Measurements from ENCODE around the gene DYTN.
"Not testable (repeated sequence)": the region's sequence is repeated elsewhere in the genome, so short reads cannot be mapped to it uniquely, and the experiment has no call there.

Gene DYTN, protein sequence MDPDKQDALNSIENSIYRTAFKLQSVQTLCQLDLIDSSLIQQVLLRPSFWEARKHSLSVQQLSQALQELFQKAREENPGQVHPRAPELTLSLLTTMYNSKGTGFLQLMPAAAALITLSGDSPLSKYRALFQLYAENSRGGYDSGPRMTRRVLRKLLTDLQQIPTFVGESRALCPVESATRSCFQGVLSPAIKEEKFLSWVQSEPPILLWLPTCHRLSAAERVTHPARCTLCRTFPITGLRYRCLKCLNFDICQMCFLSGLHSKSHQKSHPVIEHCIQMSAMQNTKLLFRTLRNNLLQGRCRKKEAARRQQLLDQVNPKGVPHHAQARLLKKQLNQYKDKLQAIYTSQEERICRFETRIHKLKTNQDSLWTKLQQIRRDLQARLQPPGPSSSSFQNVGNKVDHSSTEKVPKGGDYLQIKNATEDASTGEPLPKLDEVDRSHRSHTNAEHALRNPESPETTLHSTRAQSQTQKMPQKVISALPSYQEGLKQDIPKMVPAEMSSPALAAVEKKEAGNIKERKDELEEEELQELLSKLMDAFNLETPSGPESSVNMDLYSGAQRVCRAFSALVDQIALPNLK

GRCh38 chr2:206718296-206718695, at the start of gene DYTN:
TSS of gene DYTN (minus strand) at chr2:206718396. CDS start at chr2:206718279, 117 bp downstream.
- no peak for DNase-seq

DNA sequence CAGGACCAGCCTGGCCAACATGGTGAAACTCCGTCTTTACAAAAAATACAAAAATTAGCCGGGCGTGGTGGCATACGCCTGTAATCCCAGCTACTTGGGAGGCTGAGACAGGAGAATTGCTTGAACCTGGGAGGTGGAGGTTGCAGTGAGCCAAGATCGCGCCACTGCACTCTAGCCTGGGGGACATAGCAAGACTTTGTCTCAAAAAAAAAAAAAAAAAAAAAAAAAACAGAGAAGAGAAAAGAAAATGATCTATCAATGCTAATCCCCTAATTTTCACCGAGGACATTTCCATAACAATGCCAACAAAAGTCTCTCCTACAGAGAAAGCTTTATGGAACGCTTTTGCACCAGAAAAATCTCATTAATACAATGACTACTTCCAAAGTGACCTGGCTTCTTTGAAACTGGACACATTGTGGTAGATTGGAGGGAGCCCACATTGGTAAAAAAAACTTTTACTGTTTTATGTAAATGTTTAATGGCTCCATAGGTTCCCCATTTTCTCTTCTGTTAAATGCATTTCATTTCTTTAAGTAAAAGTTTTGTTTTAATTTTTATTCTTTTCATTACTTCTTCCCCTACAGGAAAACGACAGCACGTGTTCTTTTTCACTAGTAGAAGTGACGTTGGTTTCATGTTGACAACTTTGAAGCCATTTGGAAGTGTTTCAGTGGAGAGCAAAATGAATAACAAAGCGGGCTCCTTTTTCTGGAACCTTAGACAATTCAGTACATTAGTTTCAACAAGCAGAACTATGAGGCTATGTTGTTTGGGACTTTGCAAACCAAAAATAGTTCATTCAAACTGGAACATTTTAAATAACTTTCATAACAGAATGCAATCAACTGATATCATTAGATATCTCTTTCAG, 48.1 kb upstream of the DYTN start:
- DNase-seq, result no peak

GRCh38 chr2:206765242-206766056, 47.3 kb upstream of the DYTN start, which contains the start of the genes FASTKD2 and MDH1B:
TSS of gene FASTKD2 (plus strand) at chr2:206765606. CDS start at chr2:206766694, 1,088 bp downstream.
TSS of gene MDH1B (minus strand) at chr2:206765328. CDS start at chr2:206765271, 57 bp downstream.
- DNase-seq, result peak; percentile 97

DNA sequence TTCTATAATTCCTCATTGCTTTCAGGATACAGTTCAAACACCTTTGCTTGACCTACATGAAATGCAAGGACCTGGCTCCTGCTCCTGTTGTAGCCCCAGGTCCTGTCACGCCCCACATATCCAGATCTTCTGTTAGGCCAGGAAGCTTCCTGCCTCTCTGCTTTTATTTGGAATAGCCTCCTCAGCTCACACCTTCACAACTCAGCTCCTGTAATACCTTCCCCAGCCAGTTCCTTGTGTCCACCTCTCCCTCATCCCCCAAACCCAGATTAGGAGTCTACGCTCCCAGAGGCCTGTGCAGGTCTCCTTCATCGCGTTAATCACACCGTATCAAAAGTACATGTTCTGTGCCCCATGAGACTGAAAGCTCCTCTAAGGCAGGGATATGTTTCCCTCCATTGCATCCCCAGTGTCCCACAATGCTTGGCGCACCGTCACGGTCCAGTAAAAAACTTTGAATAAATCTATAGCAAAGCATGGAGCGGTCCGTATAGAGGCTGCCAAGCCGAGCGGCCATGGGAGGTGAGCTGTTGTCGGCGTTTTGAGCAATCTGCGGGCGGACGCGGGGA, 46.6 kb upstream of the DYTN start:
- no peak for DNase-seq

GRCh38 chr2:206756816-206757215, 38.6 kb upstream of the DYTN start:
- no peak for DNase-seq

- no peak for DNase-seq
Measured at GRCh38 chr2:206740800-206741199, 22.6 kb upstream of the DYTN start.

- no peak for DNase-seq
Measured at GRCh38 chr2:206739271-206739670, 21.1 kb upstream of the DYTN start.

GRCh38 chr2:206736935-206737334, 18.7 kb upstream of the DYTN start:
- DNase-seq, result no peak

GRCh38 chr2:206733341-206733740, 15.1 kb upstream of the DYTN start:
- DNase-seq, result no peak

GRCh38 chr2:206728277-206729199, 10.3 kb upstream of the DYTN start:
- peak; percentile 40 for DNase-seq

GRCh38 chr2:206727287-206727686, 9.1 kb upstream of the DYTN start:
- DNase-seq, result no peak

- DNase-seq, result no peak
Measured at GRCh38 chr2:206723288-206723687, 5.1 kb upstream of the DYTN start.

DNA sequence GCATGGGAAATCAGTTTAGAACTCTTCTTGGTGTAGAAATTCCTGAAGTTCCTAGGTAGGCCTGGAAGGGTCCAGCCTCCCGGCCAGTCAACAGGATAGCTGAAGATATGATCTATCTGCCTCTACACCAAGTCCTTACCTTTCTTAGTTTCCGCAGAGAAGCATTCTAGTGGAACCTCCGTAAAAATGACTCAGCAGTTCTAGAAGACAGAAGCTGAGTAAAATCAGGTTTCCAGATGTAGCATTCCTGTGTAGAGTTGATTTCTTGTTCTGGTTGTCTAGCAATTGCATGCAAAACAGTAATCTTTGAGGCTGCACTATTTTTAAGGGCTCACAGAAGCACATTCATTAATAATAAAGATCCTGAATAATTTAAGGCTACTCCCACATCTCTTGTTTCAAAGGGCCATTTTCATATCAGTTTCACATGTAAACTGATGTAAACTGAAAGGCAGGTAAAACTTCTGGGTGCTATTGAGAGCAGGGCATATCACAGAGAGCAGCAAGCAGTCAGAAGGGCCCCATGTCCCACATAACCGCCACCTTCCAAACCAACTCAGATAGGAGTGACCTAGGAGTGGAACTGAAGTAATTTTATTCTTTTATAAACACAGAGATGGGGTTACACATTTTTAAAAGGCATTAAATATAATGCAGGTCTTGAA, 3.2 kb upstream of the DYTN start:
- DNase-seq, result no peak

DNA sequence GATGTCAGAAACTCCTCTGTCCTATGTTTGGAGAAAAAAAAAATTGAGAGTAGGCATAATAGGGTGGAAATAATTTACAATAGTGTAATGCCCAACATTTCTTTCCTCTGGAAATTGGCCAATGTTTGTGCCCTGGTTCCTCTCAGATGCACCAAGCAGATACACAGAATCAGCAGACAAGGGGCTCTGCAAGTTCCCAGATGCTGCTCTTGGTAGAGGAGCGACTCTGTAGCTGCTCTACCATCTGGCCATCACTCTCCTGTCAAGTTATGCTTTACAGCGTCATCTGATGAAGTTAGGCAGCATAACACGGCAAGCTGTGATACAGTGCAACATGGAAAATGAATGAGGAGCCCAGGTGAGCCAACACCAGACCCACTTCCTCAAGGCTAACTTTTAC, 1.6 kb downstream of the DYTN start:
- no peak for DNase-seq

DNA sequence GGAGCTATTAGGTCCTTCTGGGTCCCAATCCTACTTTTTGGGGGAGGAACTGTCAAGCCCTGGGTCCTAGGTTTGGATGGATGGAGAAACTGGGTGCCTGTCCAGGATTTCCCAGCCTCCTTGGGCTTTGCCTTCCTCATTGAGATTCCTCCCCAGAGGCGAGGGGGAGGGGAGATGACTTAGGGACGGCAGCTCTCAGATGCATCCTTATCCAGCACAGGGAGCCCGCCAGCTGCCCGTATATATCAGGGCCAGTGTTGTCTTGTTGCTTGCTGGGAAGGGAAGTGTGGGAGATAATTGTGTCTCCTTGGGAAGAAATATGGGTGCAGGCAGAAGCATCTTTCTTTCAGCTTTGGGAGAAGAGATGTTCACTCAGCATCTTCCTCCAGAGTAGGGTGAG, 3.0 kb downstream of the DYTN start:
- DNase-seq, result not testable (repeated sequence)

DNA sequence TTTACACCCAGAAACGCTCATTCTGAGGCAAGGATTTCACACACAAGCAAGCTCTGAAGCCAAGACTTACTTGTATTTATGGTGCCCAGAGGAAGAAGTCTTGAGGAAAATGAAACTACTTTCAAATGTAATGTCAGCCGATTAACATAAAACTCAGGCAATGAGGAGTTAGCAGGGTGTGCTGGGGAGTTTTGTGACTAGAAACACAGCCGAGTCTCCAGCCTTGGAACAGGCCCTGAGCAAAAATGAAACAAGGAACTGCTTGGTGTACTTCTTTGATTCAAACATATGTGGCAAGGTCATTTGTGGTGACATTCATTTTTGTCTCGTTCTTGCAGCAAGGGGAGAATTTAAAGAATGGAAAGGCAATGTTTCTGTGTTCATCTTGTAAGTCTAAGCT, 4.5 kb downstream of the DYTN start:
- no peak for DNase-seq

- no peak for DNase-seq
Measured at GRCh38 chr2:206708286-206708685, 9.9 kb downstream of the DYTN start.

DNA sequence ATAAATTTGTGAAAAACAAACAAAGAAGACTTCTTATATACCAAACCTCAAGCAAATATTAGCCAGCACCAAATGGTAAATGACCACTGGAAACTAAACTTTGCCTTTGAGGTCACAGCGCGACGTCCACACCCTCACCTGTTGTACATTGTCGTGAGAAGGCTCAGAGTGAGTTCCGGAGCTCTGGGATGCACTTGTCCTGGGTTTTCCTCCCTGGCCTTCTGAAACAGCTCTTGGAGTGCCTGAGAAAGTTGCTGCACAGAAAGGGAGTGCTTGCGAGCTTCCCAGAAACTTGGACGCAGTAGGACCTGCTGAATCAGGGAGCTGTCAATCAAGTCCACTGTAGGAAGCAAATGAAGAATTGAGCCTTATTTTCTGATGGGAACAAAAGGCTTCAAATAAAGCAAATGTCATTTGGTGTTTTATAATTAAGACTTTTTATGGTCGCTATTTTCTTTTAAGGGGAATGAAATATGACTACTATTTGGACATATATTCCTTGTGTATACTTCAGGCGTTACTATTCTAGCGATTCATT, 11.0 kb downstream of the DYTN start:
- DNase-seq, result no peak

DNA sequence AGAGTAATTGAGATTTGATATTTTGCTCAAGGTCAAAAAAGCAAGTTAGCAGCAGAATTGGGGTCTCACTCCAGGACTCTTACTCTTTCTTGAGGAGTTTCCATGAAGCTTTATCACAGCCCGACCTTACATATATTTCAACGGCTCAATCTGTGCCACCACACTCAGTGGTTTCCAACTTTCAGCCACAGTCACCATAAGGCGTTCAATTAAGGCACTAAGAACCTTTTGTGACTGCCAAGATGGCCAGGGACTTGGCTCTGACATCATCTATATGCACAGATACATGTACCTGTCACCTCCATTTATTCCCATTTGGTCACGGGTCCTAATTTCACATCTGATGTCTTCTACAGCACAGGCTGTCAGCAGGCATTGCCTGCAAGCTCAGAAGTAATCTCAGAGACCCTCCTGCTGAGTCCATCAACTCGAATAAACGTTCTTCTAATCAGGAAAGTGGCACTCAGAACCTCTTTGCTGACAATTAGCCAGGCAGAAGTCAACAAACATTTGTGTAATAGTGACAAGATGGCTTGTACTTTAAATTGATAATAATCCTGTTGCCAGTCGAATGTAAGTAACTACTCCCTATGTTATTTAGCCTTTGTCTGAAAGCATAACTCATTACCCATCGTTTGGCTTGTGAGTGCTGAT, 16.1 kb downstream of the DYTN start:
- DNase-seq, result no peak

- no peak for DNase-seq
Measured at GRCh38 chr2:206700156-206700555, 18.0 kb downstream of the DYTN start.

Data from kidney glomerular epithelial cell (primary cell).